DMS79 treated with DMSO at 0.1 percent for 48 hours (cell line): ENCODE results near the gene RHBDD2.
"Not testable (repeated sequence)": the region's sequence is repeated elsewhere in the genome, so short reads cannot be mapped to it uniquely, and the experiment has no call there.

ENCODE experiments used
- DNase-seq: peaks from one replicate; lab custom pipeline; 2025; lab: John Stamatoyannopoulos, UW

RHBDD2 gene

GRCh38 chr7:75878769-75879611 is at the start of gene RHBDD2:
Gene RHBDD2 (plus strand): TSS chr7:75879034. CDS start chr7:75879083, 49 bp downstream.
- peak; percentile 82 for DNase-seq

GRCh38 chr7:75829656-75830055 is 49.2 kb upstream of the RHBDD2 start:
- not testable (repeated sequence) for DNase-seq

- DNase-seq, result no peak
These were observed 47.9 kb upstream of the RHBDD2 start for GRCh38 chr7:75830978-75831377.

GRCh38 chr7:75833662-75834061 is 45.2 kb upstream of the RHBDD2 start:
- not testable (repeated sequence) for DNase-seq

- no peak for DNase-seq
These were observed 43.0 kb upstream of the RHBDD2 start for GRCh38 chr7:75835688-75836285.

- no peak for DNase-seq
These were observed 42.0 kb upstream of the RHBDD2 start for GRCh38 chr7:75836798-75837197.

GRCh38 chr7:75838281-75838930 is 40.4 kb upstream of the RHBDD2 start:
- DNase-seq, result not testable (repeated sequence)

- no peak for DNase-seq
These were observed 38.8 kb upstream of the RHBDD2 start for GRCh38 chr7:75840029-75840428.

- no peak for DNase-seq
These were observed 35.9 kb upstream of the RHBDD2 start for GRCh38 chr7:75842836-75843446.

GRCh38 chr7:75843613-75844116 is 35.2 kb upstream of the RHBDD2 start:
- no peak for DNase-seq

GRCh38 chr7:75844158-75844557 is 34.7 kb upstream of the RHBDD2 start:
- DNase-seq, result no peak

- DNase-seq, result not testable (repeated sequence)
These were observed 33.7 kb upstream of the RHBDD2 start for GRCh38 chr7:75845132-75845531.

- no peak for DNase-seq
These were observed 31.1 kb upstream of the RHBDD2 start for GRCh38 chr7:75847707-75848106.

- no peak for DNase-seq
These were observed 29.3 kb upstream of the RHBDD2 start for GRCh38 chr7:75849573-75849972.

- no peak for DNase-seq
These were observed 28.6 kb upstream of the RHBDD2 start for GRCh38 chr7:75850235-75850634.

- no peak for DNase-seq
These were observed 24.6 kb upstream of the RHBDD2 start for GRCh38 chr7:75854233-75854632.

GRCh38 chr7:75854813-75855345 is 24.0 kb upstream of the RHBDD2 start:
- DNase-seq, result not testable (repeated sequence)

- no peak for DNase-seq
These were observed 22.3 kb upstream of the RHBDD2 start for GRCh38 chr7:75856536-75856935.

- DNase-seq, result no peak
These were observed 20.4 kb upstream of the RHBDD2 start for GRCh38 chr7:75858410-75858809.

- DNase-seq, result no peak
These were observed 17.2 kb upstream of the RHBDD2 start for GRCh38 chr7:75861636-75862035.

GRCh38 chr7:75864251-75864650 is 14.6 kb upstream of the RHBDD2 start:
- DNase-seq, result not testable (repeated sequence)

- no peak for DNase-seq
These were observed 12.7 kb upstream of the RHBDD2 start for GRCh38 chr7:75866114-75866488.
